Measurements from ENCODE around the gene ERLEC1.
"Not testable (repeated sequence)": the region's sequence is repeated elsewhere in the genome, so short reads cannot be mapped to it uniquely, and the experiment has no call there.

ERLEC1 gene

GRCh38 chr2:53840580-53840979 is 53.7 kb downstream of the ERLEC1 start:
- no peak for DNase-seq

DNA sequence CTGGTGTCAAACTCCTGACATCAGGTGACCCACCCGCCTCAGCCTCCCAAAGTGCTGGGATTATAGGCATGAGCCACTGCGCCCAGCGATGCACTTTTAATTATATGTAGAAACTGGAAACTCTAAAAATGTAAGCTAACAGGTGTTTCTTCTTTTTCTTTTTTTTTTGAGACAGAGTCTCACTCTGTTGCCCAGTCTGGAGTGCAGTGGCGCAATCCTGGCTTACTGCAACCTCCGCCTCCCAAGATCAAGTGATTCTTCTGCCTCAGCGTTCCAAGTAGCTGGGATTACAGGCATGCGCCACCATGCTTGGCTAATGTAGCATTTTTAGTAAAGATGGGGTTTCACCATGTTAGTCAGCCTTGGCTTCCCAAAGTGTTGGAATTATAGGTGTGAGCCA is 54.8 kb downstream of the ERLEC1 start:
- not testable (repeated sequence) for DNase-seq

GRCh38 chr2:53842891-53843290 is 56.0 kb downstream of the ERLEC1 start:
- DNase-seq, result no peak

GRCh38 chr2:53843595-53843994 is 56.8 kb downstream of the ERLEC1 start:
- no peak for DNase-seq

DNA sequence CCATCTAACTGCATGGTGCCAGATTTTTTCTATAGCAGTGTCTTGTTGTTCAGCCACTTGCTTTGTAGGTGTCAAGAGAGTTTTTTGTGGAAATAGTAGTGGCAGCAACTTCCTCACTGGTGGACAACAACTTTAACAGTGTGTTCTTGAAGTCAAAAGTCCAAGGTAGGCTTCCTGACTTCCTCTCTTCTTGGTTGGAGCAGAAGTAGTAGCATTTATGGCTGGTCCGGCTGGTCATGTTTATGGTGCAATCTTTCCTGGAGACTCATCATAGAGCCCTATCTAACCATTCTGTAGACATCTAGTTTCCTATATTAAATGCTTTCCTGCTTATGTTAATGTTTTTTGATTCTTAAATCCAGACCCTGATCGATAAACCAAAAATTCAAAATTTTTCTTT is 61.2 kb downstream of the ERLEC1 start:
- no peak for DNase-seq

DNA sequence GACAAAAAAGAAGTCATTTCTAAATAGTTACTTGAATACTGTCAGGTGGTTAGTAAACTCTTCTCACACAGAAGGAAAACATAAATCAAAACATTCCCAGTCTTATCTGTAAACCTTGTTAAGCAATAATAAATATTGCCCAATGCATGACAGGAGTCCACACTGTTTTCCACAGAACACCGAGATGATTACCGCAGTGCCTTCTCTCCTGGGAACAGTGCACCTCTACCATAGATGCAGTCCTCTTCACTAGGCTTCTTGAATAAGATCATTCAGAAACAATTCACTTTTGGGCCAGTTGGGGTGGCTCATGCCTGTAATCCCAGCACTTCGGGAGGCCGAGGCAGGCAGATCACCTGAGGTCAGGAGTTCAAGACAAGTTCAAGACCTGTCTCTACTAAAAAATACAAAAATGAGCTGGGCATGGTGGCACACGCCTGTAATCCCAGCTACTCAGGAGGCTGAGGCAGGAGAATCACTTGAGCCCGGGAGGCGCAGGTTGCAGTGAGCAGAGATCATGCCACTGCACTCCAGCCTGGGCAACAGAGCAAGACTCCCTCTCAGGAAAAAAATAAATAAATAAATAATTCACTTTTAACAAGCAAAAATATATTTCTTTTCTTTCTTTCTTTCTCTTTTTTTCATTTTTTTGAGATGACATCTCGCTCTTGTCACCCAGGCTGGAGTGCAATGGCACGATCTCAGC is 64.4 kb downstream of the ERLEC1 start:
- not testable (repeated sequence) for DNase-seq

DNA sequence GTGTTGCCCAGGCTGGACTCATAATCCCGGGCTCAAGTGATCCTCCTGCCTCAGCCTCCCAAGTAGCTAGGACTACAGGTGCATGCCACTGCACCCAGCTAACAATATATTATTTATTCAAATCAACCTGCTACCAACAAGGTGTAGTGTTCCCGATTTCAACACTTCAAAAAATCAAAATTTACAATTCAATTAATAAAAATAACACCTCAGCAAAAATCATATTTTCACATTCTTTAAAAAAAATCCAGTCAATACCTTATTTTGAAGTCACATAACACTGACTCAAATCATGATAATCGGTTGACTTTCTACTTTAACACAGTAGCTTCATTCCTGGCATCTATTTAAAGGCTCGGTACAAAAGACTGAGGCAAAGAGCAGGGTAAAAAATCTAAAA is 65.7 kb downstream of the ERLEC1 start:
- DNase-seq, result no peak

GRCh38 chr2:53854678-53855077 is 67.8 kb downstream of the ERLEC1 start:
- DNase-seq, result no peak

DNA sequence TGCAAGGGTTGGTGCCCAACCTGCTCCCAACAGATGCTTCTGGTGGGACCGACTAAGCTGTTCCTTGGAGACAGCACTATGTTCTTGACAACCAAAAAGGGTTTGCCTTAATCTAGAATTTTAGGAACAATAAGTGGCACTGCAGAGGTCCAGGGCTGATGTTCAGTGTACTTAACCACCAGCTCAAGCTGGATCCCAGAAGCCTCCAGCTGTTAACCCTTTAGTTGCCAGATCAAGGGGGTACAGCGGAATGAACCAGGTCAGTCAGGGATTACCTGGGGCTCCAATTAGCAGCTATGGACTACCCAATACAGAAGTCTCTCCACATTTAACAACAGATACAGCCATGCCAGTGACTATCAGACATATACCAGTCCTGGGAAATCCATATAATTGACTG is 69.4 kb downstream of the ERLEC1 start:
- DNase-seq, result no peak

DNA sequence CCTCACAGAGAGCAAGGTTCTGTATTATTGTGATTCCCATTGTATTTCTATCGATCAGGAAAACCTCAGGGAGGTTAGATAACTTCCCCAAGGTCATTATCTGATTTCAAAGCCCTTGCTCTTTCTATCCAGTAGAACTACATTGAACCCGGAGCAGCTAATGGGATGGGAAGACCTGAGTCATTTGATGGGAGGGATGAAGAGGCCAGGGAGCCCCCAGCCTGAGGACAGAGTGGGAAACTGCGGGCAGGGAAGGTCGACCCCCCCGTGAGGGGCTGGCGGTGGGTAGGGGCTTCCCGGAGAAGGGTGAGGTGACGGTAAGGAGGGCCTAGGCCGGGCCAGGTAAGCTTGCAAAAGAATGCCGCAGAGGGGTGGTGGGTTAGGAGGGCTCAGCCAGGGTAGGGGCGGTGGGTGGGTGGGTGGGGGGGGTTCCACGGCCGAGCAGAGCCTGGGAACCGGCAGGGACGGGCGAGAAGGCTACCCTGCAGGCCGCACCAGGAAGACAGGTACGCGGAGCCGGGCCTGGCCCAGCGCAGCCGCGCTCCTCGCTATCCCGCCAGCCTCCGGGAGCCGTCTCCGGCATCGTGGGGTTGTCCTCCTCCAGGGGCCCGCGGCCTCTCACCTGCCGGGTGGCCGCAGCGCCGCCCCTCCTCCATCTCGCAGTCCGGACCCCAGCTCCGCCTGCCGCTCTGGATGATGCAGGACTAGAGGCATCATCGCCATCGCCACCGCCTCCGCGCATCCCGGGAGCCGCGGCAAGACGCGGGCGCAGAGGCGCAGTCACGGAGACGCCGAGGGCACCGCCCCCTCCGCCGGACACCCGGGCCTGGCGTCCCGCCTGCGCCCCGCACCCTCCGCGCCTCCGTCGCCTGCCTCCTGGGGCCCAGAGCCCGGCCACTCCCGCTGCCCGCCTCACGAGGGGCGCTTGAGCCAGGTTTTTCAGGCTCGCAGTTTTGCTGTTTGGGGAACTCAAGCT is 72.7 kb downstream of the ERLEC1 start, which contains the start of gene GPR75:
TSS of gene GPR75 (minus strand) at position 762 of the 976 bp plus-strand sequence. CDS start 5,211 bp downstream, outside the sequence.
- DNase-seq, result no peak

DNA sequence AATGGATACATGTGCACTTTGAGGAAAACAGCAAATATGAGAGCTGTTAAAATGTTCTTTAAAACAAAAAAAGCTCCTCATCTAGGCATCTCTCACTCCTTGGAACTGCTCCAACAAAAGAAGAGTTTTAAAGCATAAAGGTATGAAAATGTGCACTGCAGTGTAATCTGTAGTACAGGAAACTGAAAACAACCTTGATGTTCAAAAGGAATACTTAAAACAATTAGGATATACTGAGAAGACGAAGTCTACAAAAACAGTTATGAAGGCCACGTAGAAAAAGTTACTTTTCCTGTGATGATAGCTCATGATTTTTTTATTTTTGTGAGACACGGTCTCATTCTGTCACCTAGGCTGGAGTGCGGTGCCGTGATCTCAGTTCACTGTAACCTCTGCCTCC is 75.0 kb downstream of the ERLEC1 start:
- DNase-seq, result no peak

GRCh38 chr2:53863538-53864227 is 76.8 kb downstream of the ERLEC1 start:
- no peak for DNase-seq

- no peak for DNase-seq
Measured at GRCh38 chr2:53865264-53865663, 78.4 kb downstream of the ERLEC1 start.

GRCh38 chr2:53865962-53866361 is 79.1 kb downstream of the ERLEC1 start:
- DNase-seq, result no peak

DNA sequence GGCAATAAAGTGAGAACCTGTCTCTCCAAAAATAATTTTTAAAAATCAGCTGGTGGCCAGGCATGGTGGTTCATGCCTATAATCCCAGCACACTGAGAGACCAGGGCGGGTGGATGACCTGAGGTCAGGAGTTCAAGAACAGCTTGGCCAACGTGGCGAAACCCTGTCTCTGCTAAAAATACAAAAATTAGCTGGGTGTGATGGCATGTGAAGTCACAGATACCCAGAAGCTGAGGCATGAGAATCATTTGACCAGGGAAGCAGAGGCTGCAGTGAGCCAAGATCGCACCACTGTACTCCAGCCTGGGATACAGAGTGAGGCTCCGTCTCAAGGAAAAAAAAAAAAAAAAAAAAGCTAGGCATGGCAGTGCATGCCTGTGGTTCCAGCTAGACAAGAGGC is 80.3 kb downstream of the ERLEC1 start:
- no peak for DNase-seq

DNA sequence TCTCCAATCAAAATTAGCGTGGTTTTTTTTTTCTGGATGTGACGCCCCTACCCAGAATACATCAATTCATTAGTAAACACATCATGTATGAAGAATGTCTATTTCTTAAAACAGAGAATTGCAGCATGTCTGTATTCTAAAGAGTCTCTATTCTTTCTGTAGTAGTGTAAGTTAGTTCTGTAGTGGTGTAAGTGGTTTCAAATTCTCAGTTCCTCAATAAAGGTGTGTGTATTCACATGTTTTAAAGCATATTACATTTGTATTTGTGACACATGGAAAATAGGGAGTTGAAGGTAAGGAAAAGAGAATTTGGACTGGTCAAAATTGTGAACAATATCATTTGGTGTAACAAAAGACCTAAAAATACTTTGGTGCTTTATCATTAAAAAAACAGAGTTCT is 80.9 kb downstream of the ERLEC1 start:
- DNase-seq, result no peak
